ENCODE measurements around the gene RCAN1.

RCAN1 gene

DNA sequence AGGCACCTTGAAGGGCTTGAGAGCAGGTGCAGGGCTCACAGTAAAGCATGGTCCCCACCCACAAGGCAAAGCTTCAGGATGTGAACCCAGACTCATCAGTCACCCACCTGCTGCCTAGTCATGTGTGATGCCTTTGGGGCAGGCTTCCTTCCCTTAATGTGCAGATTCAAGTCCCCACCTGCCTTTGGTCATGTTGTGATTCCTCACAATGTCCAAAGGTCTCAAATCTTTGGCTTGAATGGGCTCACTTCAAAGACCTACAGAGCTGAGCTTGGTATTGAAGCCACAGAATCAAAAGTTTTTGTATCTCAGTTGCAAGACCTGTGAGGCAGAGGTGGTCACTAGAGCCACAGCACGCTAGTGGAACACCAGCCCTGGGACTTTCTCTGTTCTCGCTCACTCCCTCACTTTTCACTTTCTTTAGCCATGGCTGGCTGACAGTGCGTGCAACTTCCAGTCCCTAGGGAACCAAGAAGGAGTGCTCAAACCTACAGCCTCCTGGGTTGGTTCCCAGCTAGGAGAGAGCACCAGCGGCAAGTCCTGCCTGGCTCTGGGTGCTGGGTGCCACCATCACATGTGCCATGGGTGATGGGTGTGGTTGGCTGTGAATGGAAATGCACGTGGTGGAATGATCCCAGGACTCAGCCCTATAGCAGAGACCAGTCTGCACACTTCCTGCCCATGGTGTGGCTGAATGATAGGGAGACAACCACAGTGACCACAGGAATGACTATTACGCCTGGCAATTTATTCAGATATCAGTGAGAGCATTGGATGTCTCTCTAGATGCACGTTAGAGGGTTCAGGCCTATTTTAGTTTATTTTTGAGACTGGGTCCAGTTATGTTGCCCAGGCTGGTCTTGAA, 27.5 kb upstream of the RCAN1 start:
- Histone ChIP-seq H3K4me2 (ENCODE audit: low read length) (no peak overlapping the region), H3K9me2 (replicated peaks; ENCODE audit: control insufficient read depth, low read length) (no peaks in the 10 kb centered on the region)
- TF ChIP-seq, protein P1, sequence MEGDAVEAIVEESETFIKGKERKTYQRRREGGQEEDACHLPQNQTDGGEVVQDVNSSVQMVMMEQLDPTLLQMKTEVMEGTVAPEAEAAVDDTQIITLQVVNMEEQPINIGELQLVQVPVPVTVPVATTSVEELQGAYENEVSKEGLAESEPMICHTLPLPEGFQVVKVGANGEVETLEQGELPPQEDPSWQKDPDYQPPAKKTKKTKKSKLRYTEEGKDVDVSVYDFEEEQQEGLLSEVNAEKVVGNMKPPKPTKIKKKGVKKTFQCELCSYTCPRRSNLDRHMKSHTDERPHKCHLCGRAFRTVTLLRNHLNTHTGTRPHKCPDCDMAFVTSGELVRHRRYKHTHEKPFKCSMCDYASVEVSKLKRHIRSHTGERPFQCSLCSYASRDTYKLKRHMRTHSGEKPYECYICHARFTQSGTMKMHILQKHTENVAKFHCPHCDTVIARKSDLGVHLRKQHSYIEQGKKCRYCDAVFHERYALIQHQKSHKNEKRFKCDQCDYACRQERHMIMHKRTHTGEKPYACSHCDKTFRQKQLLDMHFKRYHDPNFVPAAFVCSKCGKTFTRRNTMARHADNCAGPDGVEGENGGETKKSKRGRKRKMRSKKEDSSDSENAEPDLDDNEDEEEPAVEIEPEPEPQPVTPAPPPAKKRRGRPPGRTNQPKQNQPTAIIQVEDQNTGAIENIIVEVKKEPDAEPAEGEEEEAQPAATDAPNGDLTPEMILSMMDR (IDR thresholded peaks at IDR 0.05; ENCODE audit: low read depth, low read length, poor library complexity, severe bottlenecking): no peak
- no peak for TF ChIP-seq EZH2phosphoT487 (IDR thresholded peaks at IDR 0.05; ENCODE audit: borderline replicate concordance, low read length)

DNA sequence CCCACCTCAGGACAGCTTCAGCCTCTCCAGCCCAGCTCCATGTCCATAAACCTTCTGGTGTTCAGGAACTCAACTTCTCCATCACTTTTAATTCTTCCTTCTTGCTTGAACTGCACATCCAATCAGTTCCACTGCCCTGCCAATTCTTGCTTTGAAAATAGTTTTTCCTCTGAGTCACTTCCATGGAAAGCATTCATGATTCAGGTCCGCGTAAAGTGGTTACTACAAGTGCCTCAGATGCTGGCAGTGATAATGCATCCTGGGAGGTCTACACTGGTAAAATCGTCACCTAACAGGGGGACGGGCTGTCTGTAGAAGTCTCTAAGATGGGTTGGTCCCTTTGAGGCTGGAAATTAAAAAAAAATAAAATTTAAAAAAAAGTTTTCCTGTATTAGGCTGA, 25.9 kb upstream of the RCAN1 start:
- no peaks in the 10 kb centered on the region for H4K20me1 ChIP-seq (ENCODE audit: control insufficient read depth, insufficient read depth, low read depth, low read length)
- H3K9me3 ChIP-seq (ENCODE audit: control insufficient read depth, insufficient read depth, low read length): no peaks in the 10 kb centered on the region
- no peaks in the 10 kb centered on the region for H3K79me2 ChIP-seq (ENCODE audit: control insufficient read depth, low read length)
- H3K27me3 ChIP-seq (ENCODE audit: control insufficient read depth, low read length): no peaks in the 10 kb centered on the region
- H3K27ac ChIP-seq (ENCODE audit: low read depth, low read length): no peak overlapping the region
- no peaks in the 10 kb centered on the region for H3K9me2 ChIP-seq (replicated peaks; ENCODE audit: control insufficient read depth, low read length)
- no peaks in the 10 kb centered on the region for H3F3A ChIP-seq (ENCODE audit: control insufficient read depth, insufficient read depth)
- H3K4me2 ChIP-seq (ENCODE audit: low read length): no peak overlapping the region
- no peaks in the 10 kb centered on the region for H3K36me3 ChIP-seq (ENCODE audit: control insufficient read depth, low read length)
- TF ChIP-seq, protein P1 (IDR thresholded peaks at IDR 0.05; ENCODE audit: low read depth, low read length, poor library complexity, severe bottlenecking): no peak
- no peak overlapping the region for H3K4me3 ChIP-seq (ENCODE audit: low read length)
- H3K4me1 ChIP-seq (ENCODE audit: control insufficient read depth, low read length): peaks cover 13% of the 10 kb centered on the region

More for the DNA sequence above, 27.5 kb upstream of the RCAN1 start:
- Histone ChIP-seq H3K4me1 (ENCODE audit: control insufficient read depth, low read length) (peaks cover 13% of the 10 kb centered on the region), H3K79me2 (ENCODE audit: control insufficient read depth, low read length) (no peaks in the 10 kb centered on the region), H3K9me3 (ENCODE audit: control insufficient read depth, insufficient read depth, low read length) (no peaks in the 10 kb centered on the region), H4K20me1 (ENCODE audit: control insufficient read depth, insufficient read depth, low read depth, low read length) (no peaks in the 10 kb centered on the region), H3K27ac (ENCODE audit: low read depth, low read length) (no peak overlapping the region), H3K27me3 (ENCODE audit: control insufficient read depth, low read length) (no peaks in the 10 kb centered on the region), H3K36me3 (ENCODE audit: control insufficient read depth, low read length) (no peaks in the 10 kb centered on the region), H3K4me3 (ENCODE audit: low read length) (no peak overlapping the region), H3F3A (ENCODE audit: control insufficient read depth, insufficient read depth) (no peaks in the 10 kb centered on the region)

DNA sequence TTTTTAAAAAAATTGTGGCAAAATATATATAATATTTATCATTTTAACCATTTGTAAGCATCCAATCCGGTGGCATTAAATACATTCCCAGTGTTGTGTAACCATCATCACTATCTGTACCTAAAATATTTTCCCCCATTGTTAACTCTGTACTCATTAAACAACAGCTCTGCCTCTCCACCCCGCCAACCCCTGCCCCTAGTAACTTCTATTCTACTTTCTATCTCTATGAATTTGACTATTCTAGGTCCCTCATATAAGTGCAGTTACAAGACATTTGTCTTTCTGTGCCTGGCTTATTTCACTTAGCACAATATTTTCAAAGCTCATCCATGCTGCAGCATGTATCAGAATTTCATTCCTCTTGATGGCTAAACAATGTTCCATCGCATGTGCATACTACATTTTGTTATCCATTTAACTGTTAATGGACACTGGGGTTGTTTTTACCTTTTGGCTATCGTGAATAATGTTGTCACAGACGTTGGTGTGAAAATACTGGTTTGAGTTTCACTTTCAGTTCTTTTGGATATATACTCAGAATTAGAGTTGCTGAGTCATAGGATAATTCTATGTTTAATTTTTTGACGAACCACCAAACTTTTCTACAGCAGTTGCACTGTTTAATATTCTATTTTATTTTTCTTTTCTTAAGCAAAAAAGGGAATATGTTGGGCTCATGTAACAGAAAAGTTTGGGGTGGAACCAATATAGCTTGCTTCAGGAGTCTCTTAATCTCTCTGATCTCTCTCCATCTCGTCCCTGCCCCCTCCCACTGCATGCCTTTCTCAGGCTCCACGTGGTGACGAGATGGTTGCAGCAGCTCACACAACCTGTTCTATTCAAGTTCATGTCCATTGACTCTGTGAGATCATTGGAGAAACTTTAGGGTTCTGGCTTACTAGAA, 25.2 kb upstream of the RCAN1 start:
- H3K27me3 ChIP-seq (ENCODE audit: control insufficient read depth, low read length): no peaks in the 10 kb centered on the region
- no peak overlapping the region for H3K4me3 ChIP-seq (ENCODE audit: low read length)
- H3K27ac ChIP-seq (ENCODE audit: low read depth, low read length): no peak overlapping the region
- H3K36me3 ChIP-seq (ENCODE audit: control insufficient read depth, low read length): no peaks in the 10 kb centered on the region
- no peaks in the 10 kb centered on the region for H3K9me2 ChIP-seq (replicated peaks; ENCODE audit: control insufficient read depth, low read length)
- no peaks in the 10 kb centered on the region for H4K20me1 ChIP-seq (ENCODE audit: control insufficient read depth, insufficient read depth, low read depth, low read length)
- H3K4me2 ChIP-seq (ENCODE audit: low read length): no peak overlapping the region
- no peaks in the 10 kb centered on the region for H3F3A ChIP-seq (ENCODE audit: control insufficient read depth, insufficient read depth)
- no peaks in the 10 kb centered on the region for H3K79me2 ChIP-seq (ENCODE audit: control insufficient read depth, low read length)
- H3K4me1 ChIP-seq (ENCODE audit: control insufficient read depth, low read length): peaks cover 13% of the 10 kb centered on the region
- TF ChIP-seq, protein P1 (IDR thresholded peaks at IDR 0.05; ENCODE audit: low read depth, low read length, poor library complexity, severe bottlenecking): no peak
- TF ChIP-seq EZH2phosphoT487 (IDR thresholded peaks at IDR 0.05; ENCODE audit: borderline replicate concordance, low read length): no peak
- H3K9me3 ChIP-seq (ENCODE audit: control insufficient read depth, insufficient read depth, low read length): no peaks in the 10 kb centered on the region
